Activated CD4-positive, alpha-beta T cell treated with anti-CD3 and anti-CD28 coated beads, Interleukin-2, Interleukin-4, amounts not matched to agents 100 ng/mL and 50 ng/mL, durations not matched to agents 16 hours and 8 hours (primary cell): Measurements from ENCODE around the gene TRIM36.

Experiments used
- DNase-seq: peaks from one replicate; pipeline ENCODE4 v3.0.0-alpha.2; 2020; ENCODE audit warnings: low spot score

Gene TRIM36

GRCh38 chr5:115165790-115166189, 3.9 kb downstream of the TRIM36 start:
- no peak for DNase-seq

GRCh38 chr5:115160975-115161475, 8.7 kb downstream of the TRIM36 start:
- no peak for DNase-seq

GRCh38 chr5:115151208-115151805, 18.4 kb downstream of the TRIM36 start:
- DNase-seq, result no peak

- no peak for DNase-seq
Observed at GRCh38 chr5:115150512-115150911, 19.2 kb downstream of the TRIM36 start.

GRCh38 chr5:115147052-115147451, 22.7 kb downstream of the TRIM36 start:
- no peak for DNase-seq

- DNase-seq, result no peak
Observed at GRCh38 chr5:115136294-115136693, 33.4 kb downstream of the TRIM36 start.

GRCh38 chr5:115132465-115132864, 37.2 kb downstream of the TRIM36 start:
- DNase-seq, result no peak

GRCh38 chr5:115126303-115126702, 43.4 kb downstream of the TRIM36 start:
- DNase-seq, result no peak

GRCh38 chr5:115124741-115125140, 45.0 kb downstream of the TRIM36 start:
- DNase-seq, result no peak

- DNase-seq, result no peak
Observed at GRCh38 chr5:115116001-115116400, 53.7 kb downstream of the TRIM36 start.

GRCh38 chr5:115109840-115110239, 59.9 kb downstream of the TRIM36 start:
- no peak for DNase-seq

GRCh38 chr5:115109356-115109755, 60.4 kb downstream of the TRIM36 start:
- no peak for DNase-seq

- no peak for DNase-seq
Observed at GRCh38 chr5:115100319-115100955, 69.3 kb downstream of the TRIM36 start.

- peak; percentile 50 for DNase-seq
Observed at GRCh38 chr5:115098041-115098702, 71.5 kb downstream of the TRIM36 start.

- DNase-seq, result no peak
Observed at GRCh38 chr5:115097236-115097635, 72.5 kb downstream of the TRIM36 start.

GRCh38 chr5:115096034-115096769, 73.5 kb downstream of the TRIM36 start:
- DNase-seq, result no peak

- DNase-seq, result no peak
Observed at GRCh38 chr5:115087951-115088350, 81.8 kb downstream of the TRIM36 start.

- no peak for DNase-seq
Observed at GRCh38 chr5:115086473-115086872, 83.2 kb downstream of the TRIM36 start.

- DNase-seq, result no peak
Observed at GRCh38 chr5:115084246-115084793, 85.4 kb downstream of the TRIM36 start.

GRCh38 chr5:115079924-115080623, 89.6 kb downstream of the TRIM36 start:
- no peak for DNase-seq
